NCI-H446 treated with DMSO at 0.1 percent for 48 hours (cell line): ENCODE data around the gene UNC5A.
"Not testable (repeated sequence)": the region's sequence is repeated elsewhere in the genome, so short reads cannot be mapped to it uniquely, and the experiment has no call there.

ENCODE experiments used
- DNase-seq: peaks from one replicate; lab custom pipeline; 2025; lab: John Stamatoyannopoulos, UW

The UNC5A gene

DNA sequence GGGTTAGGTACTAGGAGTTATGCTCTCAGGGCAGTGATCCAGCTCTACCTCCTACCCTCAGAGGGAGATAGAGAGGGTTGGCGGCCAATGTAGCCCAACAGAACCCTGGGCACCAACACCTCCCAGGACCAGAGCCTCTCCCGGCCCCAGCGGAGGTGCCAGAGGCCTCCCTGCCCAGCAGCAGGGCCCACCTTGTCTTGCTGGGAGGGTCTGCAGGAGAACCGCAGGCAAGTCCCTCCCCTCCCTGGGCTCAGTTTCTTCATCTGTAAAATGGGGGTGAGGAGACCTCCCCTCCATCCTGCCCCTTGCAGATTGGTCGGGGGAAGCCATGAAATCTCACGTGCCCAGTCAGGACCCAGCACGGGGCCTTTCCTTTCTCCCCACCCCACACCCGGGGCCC lies 54.4 kb downstream of the UNC5A start:
- DNase-seq, result no peak

DNA sequence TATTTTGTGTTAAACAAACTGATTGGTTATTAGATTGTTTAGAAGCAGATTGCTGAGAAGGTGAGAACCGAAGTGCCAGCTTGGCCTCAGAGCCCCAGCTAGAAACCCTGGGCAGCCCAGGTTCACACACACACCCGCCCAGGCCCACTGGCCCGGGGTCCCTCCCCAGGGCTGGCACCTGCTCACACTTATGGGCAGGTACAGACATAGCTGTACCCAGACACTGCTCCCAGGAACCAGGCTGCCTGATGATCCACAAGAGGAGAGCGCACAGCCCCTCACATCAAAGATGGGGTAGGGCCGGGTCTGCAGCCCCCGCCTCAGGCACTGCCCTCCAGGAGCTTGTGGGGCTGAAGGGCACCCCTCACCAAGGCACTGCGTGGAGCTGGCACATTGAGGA lies 55.6 kb downstream of the UNC5A start:
- DNase-seq, result no peak

DNA sequence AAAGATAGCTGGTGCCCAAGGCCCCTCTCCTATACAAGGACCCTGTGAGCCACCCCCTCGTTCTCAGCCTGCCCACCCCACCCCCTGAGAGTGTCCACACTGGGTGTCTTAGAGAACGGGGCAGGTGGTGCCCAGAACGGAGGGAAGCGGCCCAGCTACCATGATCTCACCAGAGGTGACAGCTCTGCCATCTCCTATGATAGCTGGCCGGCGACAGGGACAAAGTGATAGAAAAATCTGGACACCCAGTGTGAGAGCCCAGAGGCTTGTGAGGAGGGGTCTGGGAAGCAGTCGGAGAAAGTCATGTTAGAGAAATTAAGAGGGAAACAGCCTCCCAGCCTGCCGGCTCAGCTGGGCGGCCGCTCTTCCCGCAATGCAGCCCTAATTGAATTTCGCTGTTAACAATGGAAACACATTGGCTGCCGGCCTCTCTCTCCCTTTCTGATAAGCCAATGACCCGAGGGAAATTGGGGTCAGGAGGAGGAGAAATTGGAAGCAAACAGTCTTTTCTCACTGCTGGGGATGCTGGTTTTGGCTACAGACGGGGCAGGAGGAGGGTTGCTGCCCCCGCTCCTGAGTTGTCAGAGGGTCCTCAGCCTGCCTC lies 56.5 kb downstream of the UNC5A start:
- DNase-seq, result no peak

DNA sequence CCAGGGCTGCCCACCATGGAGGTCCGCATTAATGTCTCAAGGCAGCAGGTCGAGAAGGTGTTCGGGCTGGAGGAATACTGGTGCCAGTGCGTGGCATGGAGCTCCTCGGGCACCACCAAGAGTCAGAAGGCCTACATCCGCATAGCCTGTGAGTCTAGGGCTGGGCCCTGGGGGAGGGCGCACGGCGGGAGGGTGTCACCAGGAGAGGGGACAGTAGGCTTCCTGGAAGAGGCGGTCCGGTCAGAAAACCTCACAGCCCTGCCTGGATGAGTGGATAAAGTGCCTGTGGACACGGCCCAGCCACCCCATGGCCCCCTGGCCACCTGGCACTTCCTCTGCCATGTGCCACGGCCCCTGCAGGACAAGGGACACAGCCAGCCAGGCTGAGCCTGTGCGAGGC lies 57.8 kb downstream of the UNC5A start:
- no peak for DNase-seq

DNA sequence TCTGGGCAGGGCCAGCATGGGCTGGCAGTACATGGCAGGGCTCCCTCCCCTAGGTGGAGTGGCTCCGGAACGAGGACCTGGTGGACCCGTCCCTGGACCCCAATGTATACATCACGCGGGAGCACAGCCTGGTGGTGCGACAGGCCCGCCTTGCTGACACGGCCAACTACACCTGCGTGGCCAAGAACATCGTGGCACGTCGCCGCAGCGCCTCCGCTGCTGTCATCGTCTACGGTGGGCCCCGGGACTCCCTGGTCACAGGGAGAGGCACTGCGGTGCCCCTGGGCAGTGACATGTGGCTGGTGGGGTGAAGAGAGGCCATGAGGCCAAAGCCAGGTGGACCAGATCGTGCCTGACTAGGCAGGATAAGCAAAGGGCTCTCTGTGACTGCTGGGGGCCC lies 58.4 kb downstream of the UNC5A start:
- DNase-seq, result no peak

DNA sequence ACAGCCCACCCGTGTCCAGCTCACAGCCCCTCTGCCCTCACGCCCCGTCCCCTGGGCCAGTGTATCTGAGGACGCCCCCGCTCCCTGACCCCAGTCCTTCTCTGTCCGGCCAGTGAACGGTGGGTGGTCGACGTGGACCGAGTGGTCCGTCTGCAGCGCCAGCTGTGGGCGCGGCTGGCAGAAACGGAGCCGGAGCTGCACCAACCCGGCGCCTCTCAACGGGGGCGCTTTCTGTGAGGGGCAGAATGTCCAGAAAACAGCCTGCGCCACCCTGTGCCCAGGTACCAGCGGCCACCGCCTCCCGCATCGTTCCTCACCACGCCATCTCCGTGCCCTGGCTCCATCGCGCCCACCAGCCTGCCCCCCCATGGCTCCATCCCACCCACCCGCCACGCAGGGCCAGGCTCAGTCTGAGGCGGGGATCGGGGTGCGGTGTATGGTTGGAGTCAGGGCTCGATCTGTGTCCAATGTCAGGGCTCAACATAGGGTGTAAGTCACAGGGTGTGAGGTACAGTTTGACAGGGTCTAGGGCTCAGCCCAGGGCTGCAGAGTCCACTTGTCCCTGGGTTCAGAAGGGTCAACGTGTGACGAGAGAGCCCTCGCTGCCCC lies 59.2 kb downstream of the UNC5A start:
- no peak for DNase-seq

DNA sequence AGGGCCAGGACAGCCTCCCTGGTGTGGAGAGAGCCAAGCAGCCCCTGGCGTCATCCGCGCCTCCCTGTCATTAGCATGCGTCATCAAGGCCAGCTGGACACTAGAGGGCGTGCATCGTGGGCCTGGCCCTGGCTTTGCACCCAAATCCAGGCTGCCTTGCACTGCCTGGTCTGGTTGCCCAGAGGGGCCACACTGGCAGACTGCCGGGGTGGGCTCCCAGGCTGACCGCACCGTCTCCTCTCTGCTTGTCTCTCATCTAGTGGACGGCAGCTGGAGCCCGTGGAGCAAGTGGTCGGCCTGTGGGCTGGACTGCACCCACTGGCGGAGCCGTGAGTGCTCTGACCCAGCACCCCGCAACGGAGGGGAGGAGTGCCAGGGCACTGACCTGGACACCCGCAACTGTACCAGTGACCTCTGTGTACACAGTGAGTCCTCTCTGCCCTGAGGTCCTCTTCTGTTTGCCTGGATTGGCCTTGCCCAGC lies 59.8 kb downstream of the UNC5A start:
- no peak for DNase-seq

DNA sequence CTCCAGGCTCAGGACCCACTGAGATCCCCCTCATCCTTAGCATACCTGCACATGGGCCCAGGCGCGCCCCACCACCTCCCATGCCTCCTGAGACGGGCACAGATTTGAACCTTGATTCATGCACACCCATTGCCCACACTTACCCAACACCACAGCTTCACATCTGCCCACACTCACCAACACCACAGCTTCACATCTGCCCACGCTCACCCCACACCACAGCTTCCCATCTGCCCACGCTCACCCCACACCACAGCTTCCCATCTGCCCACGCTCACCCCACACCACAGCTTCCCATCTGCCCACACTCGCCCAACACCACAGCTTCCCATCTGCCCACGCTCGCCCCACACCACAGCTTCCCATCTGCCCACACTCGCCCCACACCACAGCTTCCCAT lies 60.3 kb downstream of the UNC5A start:
- not testable (repeated sequence) for DNase-seq

DNA sequence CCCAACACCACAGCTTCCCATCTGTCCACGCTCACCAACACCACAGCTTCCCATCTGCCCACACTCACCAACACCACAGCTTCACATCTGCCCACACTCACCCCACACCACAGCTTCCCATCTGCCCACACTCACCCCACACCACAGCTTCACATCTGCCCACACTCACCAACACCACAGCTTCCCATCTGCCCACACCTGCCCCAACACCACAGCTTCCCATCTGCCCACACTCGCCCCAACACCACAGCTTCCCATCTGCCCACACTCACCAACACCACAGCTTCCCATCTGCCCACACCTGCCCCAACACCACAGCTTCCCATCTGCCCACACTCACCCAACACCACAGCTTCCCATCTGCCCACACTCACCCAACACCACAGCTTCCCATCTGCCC lies 62.2 kb downstream of the UNC5A start:
- not testable (repeated sequence) for DNase-seq

DNA sequence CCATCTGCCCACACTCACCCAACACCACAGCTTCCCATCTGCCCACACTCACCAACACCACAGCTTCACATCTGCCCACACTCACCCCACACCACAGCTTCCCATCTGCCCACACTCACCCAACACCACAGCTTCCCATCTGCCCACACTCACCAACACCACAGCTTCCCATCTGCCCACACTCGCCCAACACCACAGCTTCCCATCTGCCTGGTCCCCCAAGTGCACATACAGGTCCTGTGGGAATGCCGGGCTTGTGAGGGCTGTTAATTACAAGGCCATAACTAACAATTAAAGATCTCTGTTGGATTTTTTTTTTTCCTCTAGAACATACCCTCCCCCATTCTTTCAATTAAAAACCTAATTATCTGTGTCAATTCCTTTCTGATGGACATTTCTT lies 62.7 kb downstream of the UNC5A start:
- DNase-seq, result not testable (repeated sequence)

DNA sequence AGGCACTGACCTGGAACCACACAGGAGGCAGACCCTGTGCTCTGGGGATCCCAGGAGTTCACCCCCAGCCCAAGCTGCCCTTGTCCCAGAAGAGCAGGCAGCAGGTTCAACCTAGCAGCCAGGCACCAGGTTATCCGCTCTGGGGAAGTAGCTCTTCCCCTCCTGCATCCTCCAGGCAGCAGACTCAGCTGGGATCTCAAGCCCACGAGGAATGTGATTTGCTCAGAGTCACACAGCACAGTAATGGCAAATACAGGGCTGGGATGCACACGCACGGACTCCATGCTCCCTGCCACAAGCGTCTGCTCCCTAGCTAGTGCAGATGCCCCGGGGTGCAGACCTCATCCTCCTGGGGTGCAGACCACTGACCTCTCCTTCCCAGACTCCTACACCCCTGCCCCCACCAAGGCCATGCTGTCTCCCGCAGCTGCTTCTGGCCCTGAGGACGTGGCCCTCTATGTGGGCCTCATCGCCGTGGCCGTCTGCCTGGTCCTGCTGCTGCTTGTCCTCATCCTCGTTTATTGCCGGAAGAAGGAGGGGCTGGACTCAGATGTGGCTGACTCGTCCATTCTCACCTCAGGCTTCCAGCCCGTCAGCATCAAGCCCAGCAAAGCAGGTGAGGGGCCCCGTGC lies 63.3 kb downstream of the UNC5A start:
- DNase-seq, result no peak

DNA sequence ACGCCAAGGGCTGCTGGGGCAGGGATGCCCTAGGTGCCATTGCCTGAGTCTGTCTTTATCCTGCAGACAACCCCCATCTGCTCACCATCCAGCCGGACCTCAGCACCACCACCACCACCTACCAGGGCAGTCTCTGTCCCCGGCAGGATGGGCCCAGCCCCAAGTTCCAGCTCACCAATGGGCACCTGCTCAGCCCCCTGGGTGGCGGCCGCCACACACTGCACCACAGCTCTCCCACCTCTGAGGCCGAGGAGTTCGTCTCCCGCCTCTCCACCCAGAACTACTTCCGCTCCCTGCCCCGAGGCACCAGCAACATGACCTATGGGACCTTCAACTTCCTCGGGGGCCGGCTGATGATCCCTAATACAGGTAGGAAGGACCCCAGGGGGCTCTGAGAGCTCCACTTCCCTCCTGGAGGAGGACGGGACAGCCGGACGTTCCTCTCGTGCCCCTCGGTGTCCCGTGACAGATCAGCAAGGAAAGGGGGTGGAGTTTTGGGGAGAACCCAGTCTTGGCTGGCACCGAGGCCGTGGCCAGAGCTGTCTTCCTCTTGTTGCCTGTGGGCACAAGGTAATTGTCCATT lies 63.9 kb downstream of the UNC5A start:
- no peak for DNase-seq

DNA sequence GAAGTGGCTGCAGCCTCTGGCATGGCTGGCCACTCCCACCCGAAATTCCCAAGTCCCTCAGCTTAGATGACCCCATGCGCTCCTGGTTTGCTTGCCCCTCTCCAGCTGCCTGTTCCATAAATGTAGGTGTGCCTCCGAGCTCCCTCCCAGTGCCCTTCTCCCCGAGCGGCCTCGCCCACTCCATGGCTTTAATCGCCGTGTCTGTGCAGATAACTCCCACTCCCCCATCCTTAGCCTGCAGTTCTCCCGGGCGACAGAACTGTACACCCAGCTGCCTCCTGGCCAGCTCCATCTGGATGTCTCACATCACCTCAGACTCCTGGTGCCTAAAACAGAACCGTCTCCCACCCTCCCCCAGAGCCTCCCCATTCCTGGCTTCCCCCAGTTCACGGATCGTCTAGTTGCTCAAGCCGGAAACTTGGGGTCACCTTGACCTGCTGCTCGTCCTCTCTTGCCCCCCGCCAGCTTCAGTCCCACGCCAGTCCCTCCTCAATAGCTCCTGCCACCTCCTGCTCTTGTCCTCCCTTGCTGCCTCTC lies 64.7 kb downstream of the UNC5A start:
- DNase-seq, result no peak

DNA sequence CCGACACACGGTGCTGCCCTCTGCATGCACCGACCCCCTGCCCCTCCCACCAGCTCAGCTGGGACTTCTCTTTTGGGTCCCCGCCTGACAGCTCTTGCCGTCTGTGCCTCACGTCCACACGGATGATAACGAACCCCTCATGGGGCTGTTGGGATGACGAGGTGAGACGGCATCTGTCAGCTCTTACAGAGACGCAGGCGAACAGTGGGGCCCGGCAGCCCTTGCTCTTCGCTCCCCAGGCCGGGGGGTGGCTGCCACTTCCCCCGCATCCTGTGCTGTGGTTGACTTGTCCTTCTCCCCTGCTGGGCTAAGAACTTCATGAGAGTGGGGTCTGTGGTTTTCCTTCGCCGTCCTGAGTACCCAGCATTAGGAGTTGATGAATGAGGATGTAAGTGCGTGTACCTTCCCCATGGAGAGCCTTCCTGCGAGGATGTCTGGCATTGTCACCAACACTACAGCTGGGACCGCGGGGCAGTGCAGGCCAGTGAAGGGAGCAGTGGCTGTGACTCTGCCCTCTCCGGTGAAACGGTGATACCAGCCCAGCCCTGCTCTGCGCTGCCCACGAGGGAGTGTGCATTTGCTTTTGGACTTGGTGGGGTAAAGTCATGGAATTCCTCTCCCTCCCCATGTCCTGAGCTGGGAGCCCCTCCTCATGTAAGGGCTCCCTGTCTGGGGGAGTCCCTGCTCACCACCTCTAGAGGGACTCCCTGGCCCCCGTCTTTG lies 65.6 kb downstream of the UNC5A start:
- no peak for DNase-seq

DNA sequence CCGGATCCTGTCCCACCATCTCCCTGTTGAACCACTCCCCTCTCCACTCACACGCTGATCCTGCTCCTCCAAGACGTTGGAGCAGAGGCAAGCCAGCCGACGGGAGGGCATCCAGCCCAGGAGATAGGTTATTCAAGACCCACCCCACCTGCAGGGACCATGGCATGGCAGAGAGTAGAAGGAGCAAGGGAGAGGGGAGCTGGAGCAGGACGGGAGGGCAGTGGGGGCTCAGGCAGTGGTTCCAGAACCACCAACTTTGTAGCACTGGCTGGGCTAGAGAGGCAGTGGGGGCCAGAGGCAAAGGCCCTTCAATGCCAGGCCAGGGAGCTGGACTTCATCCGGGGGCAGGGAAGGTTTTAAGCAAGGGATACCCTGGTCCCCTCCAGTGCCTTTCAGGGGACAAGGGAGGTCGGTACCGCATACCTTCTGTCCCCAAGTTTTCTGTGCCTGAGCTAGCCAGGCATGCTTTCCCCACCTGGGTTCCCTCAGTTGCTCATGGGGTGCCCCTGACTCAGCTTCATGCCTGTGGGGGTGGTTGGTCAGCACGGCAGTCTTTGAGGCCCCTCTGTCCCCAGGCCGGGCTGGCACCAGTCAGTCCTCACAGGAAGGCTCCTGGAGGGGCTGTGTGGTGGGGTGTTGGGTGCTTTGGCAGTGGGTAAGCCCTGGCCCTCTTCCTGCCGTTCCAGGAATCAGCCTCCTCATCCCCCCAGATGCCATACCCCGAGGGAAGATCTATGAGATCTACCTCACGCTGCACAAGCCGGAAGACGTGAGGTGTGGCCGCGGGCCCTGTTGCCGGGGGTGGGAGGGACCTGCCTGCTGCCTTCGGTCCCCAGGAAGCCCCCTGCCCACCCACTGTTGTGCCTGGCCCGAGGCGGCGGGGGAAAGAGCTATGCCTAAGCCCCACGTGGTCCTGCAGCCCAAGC lies 66.4 kb downstream of the UNC5A start:
- no peak for DNase-seq

DNA sequence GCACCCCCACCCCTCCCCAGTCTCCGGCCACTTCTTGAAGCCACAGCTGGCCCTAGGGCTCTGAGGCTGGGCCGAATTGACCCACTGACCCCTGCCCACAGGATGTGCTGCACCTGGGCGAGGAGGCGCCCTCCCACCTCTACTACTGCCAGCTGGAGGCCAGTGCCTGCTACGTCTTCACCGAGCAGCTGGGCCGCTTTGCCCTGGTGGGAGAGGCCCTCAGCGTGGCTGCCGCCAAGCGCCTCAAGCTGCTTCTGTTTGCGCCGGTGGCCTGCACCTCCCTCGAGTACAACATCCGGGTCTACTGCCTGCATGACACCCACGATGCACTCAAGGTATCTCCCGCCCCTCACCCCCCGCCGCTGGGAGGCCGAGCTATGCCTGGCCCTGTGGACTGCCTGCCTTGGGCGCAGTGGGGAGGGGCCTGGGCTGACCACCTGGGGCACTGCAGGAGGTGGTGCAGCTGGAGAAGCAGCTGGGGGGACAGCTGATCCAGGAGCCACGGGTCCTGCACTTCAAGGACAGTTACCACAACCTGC lies 67.5 kb downstream of the UNC5A start:
- DNase-seq, result no peak

DNA sequence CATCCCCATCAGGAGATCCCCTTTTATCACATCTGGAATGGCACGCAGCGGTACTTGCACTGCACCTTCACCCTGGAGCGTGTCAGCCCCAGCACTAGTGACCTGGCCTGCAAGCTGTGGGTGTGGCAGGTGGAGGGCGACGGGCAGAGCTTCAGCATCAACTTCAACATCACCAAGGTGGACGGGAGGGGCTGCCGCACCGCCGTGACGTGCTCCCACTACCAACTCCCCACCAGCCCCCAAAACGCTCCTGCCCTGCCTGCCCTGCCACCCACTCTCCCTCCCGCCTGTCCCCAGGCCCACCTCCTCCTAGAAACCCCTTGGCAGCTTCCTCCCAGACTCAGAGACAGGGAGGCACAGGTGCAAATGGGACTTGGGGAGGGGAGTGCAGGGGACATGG lies 68.1 kb downstream of the UNC5A start:
- no peak for DNase-seq

DNA sequence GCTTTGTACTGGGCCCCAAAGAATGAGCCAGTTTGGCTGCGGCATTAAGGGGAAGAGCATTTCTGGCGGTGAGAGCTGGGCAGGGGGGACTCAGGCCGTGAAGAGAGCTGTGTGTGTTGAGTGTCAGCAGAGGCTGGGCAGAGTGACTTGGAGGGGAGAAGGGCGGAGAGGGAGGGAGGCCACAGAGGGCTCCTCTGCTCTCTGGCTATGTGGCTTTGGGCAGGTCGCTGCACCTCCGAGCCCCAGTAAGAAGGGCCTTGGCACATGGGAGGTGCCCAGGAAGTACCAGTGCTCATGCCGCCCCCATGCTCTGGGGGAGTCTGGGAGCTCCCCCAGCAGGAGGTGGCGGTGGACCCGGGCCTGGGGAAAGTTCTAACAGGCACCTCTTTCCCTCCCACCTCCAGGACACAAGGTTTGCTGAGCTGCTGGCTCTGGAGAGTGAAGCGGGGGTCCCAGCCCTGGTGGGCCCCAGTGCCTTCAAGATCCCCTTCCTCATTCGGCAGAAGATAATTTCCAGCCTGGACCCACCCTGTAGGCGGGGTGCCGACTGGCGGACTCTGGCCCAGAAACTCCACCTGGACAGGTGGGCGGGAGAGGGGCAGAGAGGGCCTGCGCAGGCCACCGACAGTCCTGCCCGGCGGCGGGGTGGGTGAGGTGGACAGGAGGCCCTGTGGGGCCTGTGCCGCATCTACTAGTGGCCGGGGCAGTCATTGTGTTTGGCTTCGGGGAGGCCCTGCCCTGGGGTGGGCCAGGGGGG lies 68.7 kb downstream of the UNC5A start:
- DNase-seq, result no peak

DNA sequence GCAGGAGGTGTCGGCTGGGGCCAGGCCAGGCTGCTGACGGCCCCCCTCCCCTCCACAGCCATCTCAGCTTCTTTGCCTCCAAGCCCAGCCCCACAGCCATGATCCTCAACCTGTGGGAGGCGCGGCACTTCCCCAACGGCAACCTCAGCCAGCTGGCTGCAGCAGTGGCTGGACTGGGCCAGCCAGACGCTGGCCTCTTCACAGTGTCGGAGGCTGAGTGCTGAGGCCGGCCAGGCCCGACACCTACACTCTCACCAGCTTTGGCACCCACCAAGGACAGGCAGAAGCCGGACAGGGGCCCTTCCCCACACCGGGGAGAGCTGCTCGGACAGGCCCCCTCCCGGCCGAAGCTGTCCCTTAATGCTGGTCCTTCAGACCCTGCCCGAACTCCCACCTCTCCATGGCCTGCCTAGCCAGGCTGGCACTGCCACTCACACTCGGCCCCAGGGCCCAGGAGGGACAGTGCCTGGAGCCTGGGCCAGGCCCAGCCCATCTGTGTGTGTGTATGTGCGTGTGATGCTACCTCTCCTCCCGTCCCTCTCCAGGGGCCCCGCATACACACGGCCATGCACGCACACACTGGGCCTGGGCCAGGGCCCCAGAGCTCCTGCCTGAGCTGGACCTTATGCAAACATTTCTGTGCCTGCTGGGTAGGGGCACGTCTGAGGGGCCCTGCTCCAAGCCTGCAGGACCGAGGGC lies 69.5 kb downstream of the UNC5A start:
- DNase-seq, result no peak
